GM21529 (cell line): ENCODE data around the gene HSBP1L1.
"Not testable (repeated sequence)": the region's sequence is repeated elsewhere in the genome, so short reads cannot be mapped to it uniquely, and the experiment has no call there.

Experiments
- ATAC-seq: cut with Tn5 transposase; IDR thresholded peaks from one replicate; pipeline ENCODE4 v1.9.1; 2021; ENCODE audit not compliant: unreplicated experiment

Gene HSBP1L1

GRCh38 chr18:79983253-79983652 is 18.8 kb downstream of the HSBP1L1 start:
- no peak for ATAC-seq

- no peak for ATAC-seq
Observed at GRCh38 chr18:79983793-79984192, 19.4 kb downstream of the HSBP1L1 start.

- ATAC-seq, result no peak
Observed at GRCh38 chr18:79985172-79985571, 20.7 kb downstream of the HSBP1L1 start.

GRCh38 chr18:79986726-79987125 is 22.3 kb downstream of the HSBP1L1 start:
- ATAC-seq, result no peak

GRCh38 chr18:79987566-79987965 is 23.1 kb downstream of the HSBP1L1 start:
- ATAC-seq, result no peak

GRCh38 chr18:79988071-79988450 is 23.6 kb downstream of the HSBP1L1 start:
- ATAC-seq, result peak; percentile 65

GRCh38 chr18:79988451-79989194 is 24.2 kb downstream of the HSBP1L1 start, which contains the start of gene TXNL4A:
Gene TXNL4A, minus strand, starts transcription at chr18:79988563. Its CDS starts 171 bp downstream, at chr18:79988392.
- ATAC-seq, result peak; percentile 96

- no peak for ATAC-seq
Observed at GRCh38 chr18:79989195-79989497, 24.7 kb downstream of the HSBP1L1 start.

- no peak for ATAC-seq
Observed at GRCh38 chr18:79991494-79991893, 27.1 kb downstream of the HSBP1L1 start.

GRCh38 chr18:79999701-80000100 is 35.3 kb downstream of the HSBP1L1 start:
- ATAC-seq, result not testable (repeated sequence)

- ATAC-seq, result no peak
Observed at GRCh38 chr18:80000877-80001276, 36.4 kb downstream of the HSBP1L1 start.

GRCh38 chr18:80002468-80002867 is 38.0 kb downstream of the HSBP1L1 start:
- ATAC-seq, result no peak

GRCh38 chr18:80004600-80005342 is 40.3 kb downstream of the HSBP1L1 start:
- no peak for ATAC-seq

GRCh38 chr18:80006724-80007123 is 42.3 kb downstream of the HSBP1L1 start:
- ATAC-seq, result no peak

GRCh38 chr18:80009661-80010550 is 45.5 kb downstream of the HSBP1L1 start:
- no peak for ATAC-seq

GRCh38 chr18:80010551-80010906 is 46.1 kb downstream of the HSBP1L1 start:
- ATAC-seq, result no peak

- ATAC-seq, result not testable (repeated sequence)
Observed at GRCh38 chr18:80011496-80012137, 47.2 kb downstream of the HSBP1L1 start.

GRCh38 chr18:80012714-80013113 is 48.3 kb downstream of the HSBP1L1 start:
- no peak for ATAC-seq
